GM21825 (cell line): ENCODE data around the gene AKT1.
"Not testable (repeated sequence)": the region's sequence is repeated elsewhere in the genome, so short reads cannot be mapped to it uniquely, and the experiment has no call there.

Experiments
- ATAC-seq: cut with Tn5 transposase; IDR thresholded peaks from one replicate; pipeline ENCODE4 v1.9.1; 2021; ENCODE audit warnings: mild to moderate bottlenecking, moderate library complexity; ENCODE audit not compliant: unreplicated experiment

Gene AKT1

GRCh38 chr14:104819361-104819781 lies 23.8 kb upstream of the AKT1 start:
- ATAC-seq, result no peak

- no peak for ATAC-seq
These were observed 23.2 kb upstream of the AKT1 start for GRCh38 chr14:104818714-104819161.

- ATAC-seq, result no peak
These were observed 22.6 kb upstream of the AKT1 start for GRCh38 chr14:104817930-104818713.

GRCh38 chr14:104816616-104816884 lies 21.0 kb upstream of the AKT1 start:
- ATAC-seq, result peak; percentile 13

- ATAC-seq, result not testable (repeated sequence)
These were observed 19.2 kb upstream of the AKT1 start for GRCh38 chr14:104814701-104815100.

GRCh38 chr14:104813286-104813685 lies 17.7 kb upstream of the AKT1 start:
- no peak for ATAC-seq

GRCh38 chr14:104810316-104810715 lies 14.8 kb upstream of the AKT1 start:
- ATAC-seq, result no peak

GRCh38 chr14:104808456-104808855 lies 12.9 kb upstream of the AKT1 start:
- ATAC-seq, result no peak

- ATAC-seq, result no peak
These were observed 11.3 kb upstream of the AKT1 start for GRCh38 chr14:104806625-104807465.

- no peak for ATAC-seq
These were observed 10.5 kb upstream of the AKT1 start for GRCh38 chr14:104805941-104806624.

GRCh38 chr14:104805326-104805678 lies 9.8 kb upstream of the AKT1 start:
- no peak for ATAC-seq

GRCh38 chr14:104804481-104805325 lies 9.2 kb upstream of the AKT1 start:
- ATAC-seq, result no peak

- ATAC-seq, result no peak
These were observed 8.4 kb upstream of the AKT1 start for GRCh38 chr14:104803912-104804410.

GRCh38 chr14:104803280-104803911 lies 7.8 kb upstream of the AKT1 start:
- ATAC-seq, result no peak

GRCh38 chr14:104802394-104803184 lies 7.0 kb upstream of the AKT1 start:
- ATAC-seq, result no peak

GRCh38 chr14:104801520-104802393 lies 6.2 kb upstream of the AKT1 start:
- no peak for ATAC-seq

- peak; percentile 28 for ATAC-seq
These were observed 5.4 kb upstream of the AKT1 start, which contains the start of gene ZBTB42 for GRCh38 chr14:104800771-104801519. Gene ZBTB42, plus strand, starts transcription at chr14:104801101. Its CDS starts 97 bp downstream, at chr14:104801198.
